KBM-7 (cell line): ENCODE results near the gene MRM3.
A peak's percentile ranks its signal among the peaks of the same experiment; 100 is the strongest.
"Not testable (repeated sequence)": the region's sequence is repeated elsewhere in the genome, so short reads cannot be mapped to it uniquely, and the experiment has no call there.

Source experiments
- DNase-seq: peaks from one replicate; pipeline ENCODE4 v3.0.0-alpha.2; 2015
- in situ Hi-C: fragments of 300-500 bp; cut with MboI; formaldehyde crosslinking; loops from 2 replicates; pipeline ENCODE4 v1.14.3; 2020; ENCODE audit warnings: low sequenced_read_pairs, low pct_unique_long_range_greater_than_20kb, mixed read lengths

The MRM3 gene, protein sequence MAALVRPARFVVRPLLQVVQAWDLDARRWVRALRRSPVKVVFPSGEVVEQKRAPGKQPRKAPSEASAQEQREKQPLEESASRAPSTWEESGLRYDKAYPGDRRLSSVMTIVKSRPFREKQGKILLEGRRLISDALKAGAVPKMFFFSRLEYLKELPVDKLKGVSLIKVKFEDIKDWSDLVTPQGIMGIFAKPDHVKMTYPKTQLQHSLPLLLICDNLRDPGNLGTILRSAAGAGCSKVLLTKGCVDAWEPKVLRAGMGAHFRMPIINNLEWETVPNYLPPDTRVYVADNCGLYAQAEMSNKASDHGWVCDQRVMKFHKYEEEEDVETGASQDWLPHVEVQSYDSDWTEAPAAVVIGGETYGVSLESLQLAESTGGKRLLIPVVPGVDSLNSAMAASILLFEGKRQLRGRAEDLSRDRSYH

DNA sequence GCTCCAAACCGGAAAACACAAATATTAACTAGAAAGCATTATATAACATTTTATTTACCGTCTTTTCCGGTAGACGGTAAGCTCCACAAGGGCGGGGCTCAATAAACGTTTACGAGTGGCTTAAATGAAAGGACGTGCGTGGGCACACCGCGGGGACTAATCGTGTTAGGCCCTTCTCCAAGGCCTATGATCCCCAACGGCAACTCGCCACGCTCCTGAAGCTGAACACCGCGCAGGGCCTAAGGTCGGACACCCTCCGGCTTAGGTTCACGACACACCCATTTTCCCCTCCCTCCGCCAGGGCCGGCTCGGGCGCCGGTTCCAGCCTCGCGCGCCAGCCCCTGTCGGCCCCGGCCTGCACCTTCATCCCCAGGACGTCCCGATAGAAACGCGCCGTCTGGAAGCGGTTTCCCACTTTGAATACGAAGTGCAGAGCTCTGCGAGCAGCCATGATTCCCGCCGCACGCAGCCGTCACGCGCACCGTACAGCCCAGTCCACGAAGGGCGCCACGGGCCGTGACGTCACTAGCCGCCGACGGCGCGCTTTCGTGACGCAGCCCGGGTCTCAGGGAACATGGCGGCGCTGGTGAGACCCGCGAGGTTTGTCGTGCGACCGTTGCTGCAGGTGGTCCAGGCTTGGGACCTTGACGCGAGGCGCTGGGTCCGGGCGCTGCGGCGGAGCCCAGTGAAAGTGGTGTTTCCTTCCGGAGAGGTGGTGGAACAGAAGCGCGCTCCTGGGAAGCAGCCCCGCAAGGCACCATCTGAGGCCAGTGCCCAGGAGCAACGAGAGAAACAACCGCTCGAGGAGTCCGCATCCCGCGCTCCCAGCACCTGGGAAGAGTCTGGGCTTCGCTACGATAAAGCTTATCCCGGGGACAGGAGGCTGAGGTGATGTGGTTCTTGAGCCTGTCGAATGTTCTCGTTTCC, at the start of gene MRM3, which contains the start of gene GLOD4:
Gene MRM3, plus strand, starts transcription at position 549 of the 927 bp plus-strand sequence. Its CDS starts 26 bp downstream, at position 575.
Gene GLOD4, minus strand, starts transcription at position 476 of the 927 bp plus-strand sequence. Its CDS starts 25 bp downstream, at position 451.
- in situ Hi-C loops: no loop called here

DNA sequence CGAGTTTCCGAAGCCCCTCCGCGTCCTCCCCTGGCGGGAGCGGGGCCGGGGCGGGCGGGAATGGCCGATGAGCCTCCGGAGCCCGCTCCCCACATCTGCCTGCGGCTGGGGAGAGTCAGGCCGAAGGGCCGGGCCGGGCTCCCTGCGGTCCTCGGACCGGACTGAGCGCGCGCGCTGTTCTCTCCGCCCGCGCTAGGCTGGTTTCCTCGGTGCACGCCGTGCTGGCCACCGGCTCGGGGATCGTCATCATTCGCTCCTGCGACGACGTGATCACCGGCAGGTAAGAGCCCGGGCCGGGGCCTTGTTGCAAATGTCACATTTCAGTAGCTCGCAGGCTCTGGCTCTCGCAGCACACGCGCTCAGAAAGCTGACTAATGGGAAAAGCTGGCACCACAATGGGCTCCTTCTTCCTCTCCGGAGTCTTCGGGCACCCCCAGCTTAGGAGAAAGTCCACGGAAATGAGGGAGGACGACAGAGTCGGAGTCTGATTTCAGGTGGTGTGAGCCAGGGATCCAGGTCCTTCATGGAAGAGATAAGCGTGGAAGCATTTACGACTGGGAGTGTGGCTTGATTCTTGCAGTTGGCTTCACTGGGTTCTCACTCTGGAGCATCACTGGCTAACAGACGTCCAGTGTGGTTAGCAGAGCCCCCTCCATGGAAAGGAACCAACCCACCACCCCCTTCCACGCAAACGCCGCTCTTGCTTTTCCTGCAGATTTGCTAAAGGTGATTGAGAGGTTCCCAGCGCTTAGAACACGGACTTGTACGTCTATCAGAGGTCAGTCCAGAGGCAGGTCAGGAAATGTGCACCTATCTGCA, 49.0 kb upstream of the MRM3 start:
- in situ Hi-C loops: no loop called here
- peak; percentile 52 for DNase-seq

More for the DNA sequence above, at the start of gene MRM3, which contains the start of gene GLOD4:
- peak; percentile 91 for DNase-seq

GRCh38 chr17:733743-734142, 48.4 kb upstream of the MRM3 start:
- in situ Hi-C loops: no loop called here
- no peak for DNase-seq

DNA sequence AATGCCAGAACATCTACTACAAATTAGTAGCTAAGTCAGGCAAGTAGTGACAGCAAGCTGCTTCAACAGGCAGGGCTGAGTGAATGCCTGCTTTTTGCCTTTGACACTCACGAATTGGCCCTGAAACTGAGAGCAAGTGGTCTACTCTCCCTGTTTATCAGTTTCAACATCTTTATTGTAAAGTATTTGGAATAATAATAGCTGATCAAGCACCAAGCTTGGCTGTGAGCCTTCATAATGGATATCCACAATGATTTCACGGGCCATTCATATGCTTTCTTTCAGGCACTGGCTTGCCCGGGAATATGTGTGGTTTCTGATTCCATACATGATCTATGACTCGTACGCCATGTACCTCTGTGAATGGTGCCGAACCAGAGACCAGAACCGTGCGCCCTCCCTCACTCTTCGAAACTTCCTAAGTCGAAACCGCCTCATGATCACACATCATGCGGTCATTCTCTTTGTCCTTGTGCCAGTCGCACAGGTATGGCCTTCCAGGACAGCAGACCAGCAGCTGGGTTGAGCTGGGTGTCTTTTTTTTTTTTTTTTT, 44.5 kb upstream of the MRM3 start:
- in situ Hi-C loops: no loop called here
- no peak for DNase-seq

GRCh38 chr17:740240-741017, 41.7 kb upstream of the MRM3 start:
- in situ Hi-C loops: no loop called here
- DNase-seq: peak; percentile 88

DNA sequence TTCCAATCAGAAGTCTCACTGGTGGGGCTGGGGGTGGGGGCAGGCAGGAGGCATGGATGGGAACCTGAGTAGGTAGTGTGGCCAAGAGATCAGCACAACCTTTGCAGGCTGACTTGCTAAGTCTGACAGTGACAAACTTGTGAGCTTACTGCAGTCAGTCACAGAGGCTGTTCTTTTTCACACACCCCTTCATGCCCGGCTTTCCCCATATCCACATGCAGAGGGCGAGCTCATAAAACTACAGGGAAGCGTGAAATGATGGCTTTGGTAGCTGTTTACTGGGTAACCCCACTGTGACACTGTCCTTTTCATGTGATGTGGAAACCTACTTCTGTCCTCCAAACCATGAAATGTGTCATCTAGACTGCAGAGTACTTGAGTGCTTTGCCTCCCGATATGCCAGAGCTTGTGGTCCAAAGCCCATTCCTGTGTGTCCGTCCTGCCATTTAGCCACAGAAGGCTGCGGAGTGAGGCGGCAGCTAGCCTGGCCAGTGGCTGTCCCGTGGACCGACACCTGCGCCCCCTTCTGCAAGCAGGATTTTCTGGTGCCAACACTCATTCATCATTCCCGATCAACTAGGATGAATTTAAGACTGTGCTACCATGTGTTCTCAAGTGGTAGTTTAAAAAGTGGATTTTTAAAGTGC, 39.9 kb upstream of the MRM3 start:
- in situ Hi-C loops: no loop called here
- no peak for DNase-seq

DNA sequence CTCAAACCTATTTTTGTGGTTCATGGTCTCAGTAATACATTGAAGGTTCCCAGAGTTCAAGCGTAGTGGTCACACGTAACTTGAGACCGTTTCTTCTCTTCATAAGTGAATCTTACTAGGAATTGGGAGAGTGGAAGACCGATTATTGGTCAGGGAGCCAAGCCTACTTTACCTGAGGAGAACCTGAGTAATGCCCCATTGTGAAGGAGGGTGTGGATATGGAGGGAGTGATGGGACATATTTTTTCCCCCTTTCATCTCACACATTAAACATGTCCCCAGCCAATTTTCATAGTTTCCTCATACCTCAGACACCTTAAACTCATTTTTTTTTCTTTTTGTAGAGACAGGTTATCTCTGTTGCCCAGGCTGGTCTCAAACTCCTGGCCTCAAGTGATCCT, 39.0 kb upstream of the MRM3 start:
- no peak for DNase-seq
- in situ Hi-C loops: no loop called here

DNA sequence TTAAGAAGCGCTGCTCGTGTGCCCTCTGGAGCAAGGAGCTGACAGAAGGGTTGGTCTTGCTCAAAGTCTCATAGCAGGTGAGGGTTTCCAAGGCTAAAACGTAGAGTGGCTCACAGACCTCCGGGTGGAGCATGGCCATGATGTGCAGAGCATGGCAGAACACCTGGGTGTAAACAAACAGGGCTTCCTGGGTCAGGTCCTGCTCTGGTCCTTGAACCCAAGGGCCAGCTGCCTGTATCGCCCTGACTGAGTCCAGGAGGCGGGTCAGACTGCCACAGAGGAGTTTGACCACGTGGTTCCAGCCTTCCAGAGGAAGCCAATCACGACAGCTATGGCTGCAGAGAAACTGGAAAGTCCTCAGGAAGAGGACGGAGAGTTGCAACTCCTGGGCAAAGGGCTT, 37.2 kb upstream of the MRM3 start:
- no peak for DNase-seq
- in situ Hi-C loops: no loop called here

GRCh38 chr17:745406-745805, 36.7 kb upstream of the MRM3 start:
- in situ Hi-C loops: no loop called here
- no peak for DNase-seq

DNA sequence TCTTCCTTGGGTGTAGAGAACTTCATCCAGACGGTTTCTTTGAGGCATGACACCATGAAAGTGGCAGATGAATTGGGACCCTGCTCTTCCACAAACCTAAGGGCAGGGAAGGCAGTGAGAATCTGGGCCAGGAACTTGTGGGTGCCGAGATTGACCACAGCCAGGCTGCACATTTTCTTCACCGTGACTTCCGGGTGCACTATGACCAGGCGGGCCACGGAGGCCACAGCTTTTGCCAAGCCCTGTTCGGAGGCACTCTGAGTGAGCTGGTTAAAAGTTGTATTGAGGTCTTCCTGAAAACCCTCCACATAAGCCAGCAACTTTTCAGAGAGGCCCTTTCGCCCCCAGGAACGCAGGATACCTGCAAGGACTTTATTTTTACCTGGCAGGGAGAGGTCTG, 36.0 kb upstream of the MRM3 start:
- DNase-seq: no peak
- in situ Hi-C loops: no loop called here

GRCh38 chr17:746783-747629, 35.1 kb upstream of the MRM3 start:
- in situ Hi-C loops: no loop called here

GRCh38 chr17:748604-749003, 33.5 kb upstream of the MRM3 start:
- in situ Hi-C loops: not testable (repeated sequence)

More at GRCh38 chr17:746783-747629, 35.1 kb upstream of the MRM3 start:
- DNase-seq: no peak

DNA sequence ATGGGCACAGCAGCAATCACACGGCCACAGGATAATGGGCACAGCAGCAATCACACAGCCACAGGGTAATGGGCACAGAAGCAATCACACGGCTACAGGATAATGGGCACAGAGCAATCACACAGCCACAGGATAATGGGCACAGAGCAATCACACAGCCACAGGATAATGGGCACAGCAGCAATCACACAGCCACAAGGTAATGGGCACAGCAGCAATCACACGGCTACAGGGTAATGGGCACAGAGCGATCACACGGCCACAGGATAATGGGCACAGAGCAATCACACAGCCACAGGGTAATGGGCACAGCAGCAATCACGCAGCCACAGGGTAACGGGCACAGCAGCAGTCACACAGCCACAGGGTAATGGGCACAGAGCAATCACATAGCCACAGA, 32.8 kb upstream of the MRM3 start:
- in situ Hi-C loops, DNase-seq: not testable (repeated sequence)

More at GRCh38 chr17:748604-749003, 33.5 kb upstream of the MRM3 start:
- DNase-seq: not testable (repeated sequence)

GRCh38 chr17:750431-751037, 31.6 kb upstream of the MRM3 start:
- no peak for DNase-seq
- in situ Hi-C loops: no loop called here

DNA sequence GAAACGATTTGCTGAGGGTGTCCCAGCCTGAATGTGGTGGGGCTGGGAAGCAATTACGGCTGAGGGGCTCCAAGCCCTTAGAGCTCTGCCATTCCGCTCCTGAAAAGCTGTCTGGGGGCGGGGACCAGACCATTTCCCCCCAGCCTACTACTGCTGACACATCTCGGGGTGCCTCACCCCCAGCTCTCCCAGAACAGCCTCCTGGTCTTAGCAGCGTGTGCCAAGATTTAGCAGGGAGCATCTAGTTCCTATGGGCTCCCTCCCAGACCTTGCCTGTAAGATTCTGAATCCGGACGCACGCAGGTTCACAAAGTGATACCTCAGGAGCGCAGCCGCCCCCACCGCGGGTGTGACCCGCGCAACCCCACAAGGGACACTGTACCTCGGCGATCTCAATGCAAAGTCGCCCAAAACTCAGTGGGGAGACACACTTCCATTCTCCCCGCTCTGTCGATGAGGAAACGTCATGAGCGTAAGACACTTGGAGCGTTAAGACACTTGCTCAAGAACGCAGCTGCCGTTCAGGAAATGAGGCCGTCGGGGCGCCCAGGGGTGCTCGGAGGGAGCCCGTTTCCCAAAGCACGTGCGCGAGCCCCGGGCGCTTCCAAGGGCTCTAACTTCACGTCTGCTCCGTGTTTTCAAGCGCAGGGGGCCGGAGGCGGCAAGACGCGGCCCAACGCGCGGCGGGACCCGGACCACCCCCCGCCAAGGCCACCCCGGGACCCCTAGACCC, 30.7 kb upstream of the MRM3 start:
- in situ Hi-C loops: no loop called here
- peak; percentile 42 for DNase-seq
